GM21390 (cell line): Measurements from ENCODE around the gene CRBN.

ENCODE experiments used
- ATAC-seq: cut with Tn5 transposase; IDR thresholded peaks from one replicate; pipeline ENCODE4 v1.9.1; 2021; ENCODE audit not compliant: unreplicated experiment

CRBN gene

DNA sequence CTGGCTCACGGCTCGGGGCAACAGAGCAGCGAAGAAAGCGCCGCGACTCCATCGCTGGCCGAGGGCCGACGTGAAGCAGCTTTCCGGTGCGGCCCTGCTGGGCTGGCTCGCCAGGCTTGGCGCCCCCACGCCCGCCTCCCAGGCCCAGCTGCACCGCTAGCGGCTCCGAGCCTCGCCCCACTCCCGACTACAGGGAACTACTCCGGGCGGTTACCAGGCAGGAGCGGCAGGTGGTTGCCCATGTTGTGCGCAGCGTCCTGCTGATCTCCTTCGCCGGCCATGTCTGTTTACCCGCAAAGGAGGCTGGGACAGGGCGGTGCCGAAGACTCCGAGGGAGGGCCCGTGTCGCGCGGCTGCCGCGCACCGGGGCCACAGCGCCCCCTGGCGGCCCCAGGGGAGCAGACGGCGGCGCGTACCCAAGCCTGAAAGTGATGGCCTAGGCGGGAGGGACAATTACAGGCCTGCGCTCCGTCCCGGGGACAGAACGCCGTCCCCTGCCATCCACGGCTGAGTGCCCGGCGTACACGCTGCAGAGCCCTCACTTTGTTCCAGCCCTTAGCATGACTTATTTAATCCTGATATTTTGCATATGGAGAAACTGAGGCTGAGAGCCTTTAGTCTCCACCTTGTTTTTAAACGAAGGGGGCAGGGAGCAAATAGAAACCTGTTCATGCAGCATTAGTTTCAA is at the start of gene CRBN:
Gene CRBN, minus strand, starts transcription at position 285 of the 688 bp plus-strand sequence. Its CDS starts 4 bp downstream, at position 281.
- peak; percentile 99 for ATAC-seq

DNA sequence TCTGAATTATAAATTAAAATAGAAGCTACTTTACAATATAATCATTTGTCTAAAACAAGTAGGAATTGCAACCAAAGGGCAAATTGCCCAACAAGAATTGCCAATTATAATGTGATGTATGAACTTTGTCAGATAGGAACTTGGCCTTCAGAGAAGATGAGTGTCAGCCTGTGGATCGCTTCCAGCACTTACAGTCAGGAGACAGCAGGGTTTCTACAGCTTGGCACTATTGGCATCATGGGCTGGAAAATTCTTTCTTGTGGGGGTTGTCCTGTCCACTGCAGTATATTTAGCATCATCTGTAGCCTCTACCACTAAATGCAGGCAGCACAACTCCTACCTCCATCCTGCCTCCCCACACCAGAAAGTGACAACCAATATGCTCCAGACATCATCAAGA is 48.1 kb upstream of the CRBN start:
- no peak for ATAC-seq

DNA sequence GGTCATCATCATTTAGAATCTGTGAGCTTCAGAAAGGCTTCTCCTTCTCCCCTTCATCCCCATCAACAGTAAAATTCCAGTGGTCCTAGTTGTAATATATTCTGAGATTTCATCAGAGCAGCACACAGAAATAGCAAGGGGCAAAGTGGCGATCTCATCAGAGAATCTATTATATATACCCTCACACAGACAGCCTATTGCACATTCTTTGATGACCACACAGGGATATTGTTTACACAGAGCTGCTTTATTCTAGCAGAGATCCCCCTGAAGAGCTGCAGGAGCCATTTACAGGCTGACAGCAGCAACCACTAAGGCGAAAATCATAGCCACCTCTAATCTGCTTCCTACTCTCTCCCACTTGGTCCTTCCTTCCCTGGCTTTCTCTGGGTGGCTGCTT is 42.0 kb upstream of the CRBN start:
- no peak for ATAC-seq

DNA sequence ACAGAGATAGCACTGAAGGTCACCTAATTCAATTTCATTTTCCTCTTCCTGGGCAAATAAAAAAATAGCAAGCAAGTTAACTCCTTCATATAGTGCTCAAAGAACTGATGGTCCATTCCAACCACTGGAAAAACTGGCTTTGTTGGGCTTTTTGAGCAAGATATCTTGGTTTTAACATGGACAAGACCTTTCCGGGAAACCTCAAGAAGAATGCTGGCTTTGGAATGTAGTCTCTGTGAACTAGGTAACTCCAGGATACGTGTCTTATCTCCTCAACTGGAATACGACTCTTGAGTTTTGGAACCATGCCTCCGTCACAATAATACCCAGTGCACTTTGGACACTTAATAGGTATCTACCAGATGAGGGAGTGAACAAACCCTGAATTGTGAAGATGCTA is 36.9 kb upstream of the CRBN start:
- no peak for ATAC-seq

DNA sequence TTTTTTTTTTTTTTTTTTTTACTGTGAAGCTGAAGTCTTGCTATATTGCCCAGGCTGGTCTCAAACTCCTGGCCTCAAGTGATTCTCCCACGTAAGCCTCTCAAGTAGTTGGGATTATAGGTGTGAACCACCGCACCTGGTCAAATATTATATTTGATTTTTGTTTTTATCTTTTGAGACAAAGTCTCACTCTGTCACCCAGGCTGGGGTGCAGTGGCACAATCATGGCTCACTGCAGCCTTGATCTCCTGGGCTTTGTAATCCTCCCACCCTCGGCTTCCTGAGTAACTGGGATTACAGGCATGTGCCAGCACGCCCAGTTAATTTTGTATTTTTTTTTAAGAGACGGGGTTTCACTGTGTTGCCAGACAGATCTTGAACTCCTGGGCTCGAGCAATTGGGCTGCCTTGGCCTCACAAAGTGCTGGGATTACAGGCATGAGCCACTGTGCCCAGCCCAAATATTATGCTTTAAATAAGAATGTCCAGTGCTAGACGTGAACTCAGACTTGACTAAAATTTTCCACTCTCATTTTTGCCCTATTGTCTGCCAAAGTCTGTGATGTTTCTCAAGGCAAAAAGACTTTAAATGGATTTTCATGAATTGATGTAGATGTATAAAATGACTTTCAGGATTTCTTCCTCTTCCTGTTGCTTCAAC is 33.4 kb upstream of the CRBN start:
- ATAC-seq: no peak

DNA sequence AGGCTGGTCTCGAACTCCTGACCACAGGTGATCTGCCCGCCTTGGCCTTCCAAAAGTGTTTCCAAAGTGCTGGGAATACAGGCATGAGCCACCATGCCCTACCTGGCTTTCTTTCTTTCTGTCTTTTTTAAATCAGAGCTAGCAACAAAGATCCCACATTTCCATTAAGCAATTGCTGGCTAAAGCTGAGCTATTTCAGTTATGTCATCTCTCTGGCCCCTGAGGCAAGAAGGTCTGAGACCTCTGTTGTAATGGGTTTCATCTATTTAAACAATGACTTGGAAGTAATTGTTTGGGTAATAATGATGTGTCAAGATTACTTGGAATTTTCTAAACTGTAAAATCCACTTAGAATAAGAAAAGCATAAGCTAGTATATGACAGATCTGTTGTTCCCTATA is 30.2 kb upstream of the CRBN start:
- ATAC-seq: no peak

DNA sequence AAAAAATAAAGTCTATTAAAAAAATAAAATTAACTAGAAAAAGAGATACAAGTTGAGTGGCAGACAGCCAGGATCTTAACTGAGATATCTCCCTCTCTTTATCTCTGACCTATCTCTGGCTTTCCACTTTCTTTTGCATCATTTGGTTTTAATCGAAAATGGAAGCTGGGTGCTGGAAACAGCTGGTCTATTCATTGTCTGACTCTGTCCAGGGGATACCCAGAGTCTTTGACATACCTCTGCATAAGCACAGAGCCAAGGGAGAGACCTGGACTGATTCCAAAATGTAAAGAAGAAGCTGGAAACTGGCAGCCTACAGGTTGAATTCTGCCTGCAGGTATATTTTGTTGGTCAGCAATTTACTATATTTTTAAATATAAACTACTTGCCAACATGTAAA is 29.6 kb upstream of the CRBN start:
- no peak for ATAC-seq

DNA sequence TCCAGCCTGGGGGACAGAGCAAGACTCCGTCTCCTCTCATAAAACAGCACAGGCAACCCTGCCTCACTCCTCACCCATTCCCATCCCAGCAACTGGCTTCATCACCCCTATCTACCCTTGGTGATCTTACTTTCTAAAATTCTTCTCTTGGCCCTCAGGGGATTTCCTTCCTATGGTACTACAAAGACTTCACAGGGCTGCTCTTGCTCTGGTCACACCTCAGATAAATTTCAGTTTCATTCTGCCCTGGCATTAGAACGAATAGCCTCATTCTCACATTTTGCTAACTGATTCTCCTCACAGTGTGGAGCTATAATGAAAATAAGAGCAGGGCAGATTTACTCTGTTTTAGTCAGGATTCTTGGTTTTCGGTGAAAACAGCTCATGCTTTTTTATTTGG is 22.1 kb upstream of the CRBN start:
- peak; percentile 93 for ATAC-seq

DNA sequence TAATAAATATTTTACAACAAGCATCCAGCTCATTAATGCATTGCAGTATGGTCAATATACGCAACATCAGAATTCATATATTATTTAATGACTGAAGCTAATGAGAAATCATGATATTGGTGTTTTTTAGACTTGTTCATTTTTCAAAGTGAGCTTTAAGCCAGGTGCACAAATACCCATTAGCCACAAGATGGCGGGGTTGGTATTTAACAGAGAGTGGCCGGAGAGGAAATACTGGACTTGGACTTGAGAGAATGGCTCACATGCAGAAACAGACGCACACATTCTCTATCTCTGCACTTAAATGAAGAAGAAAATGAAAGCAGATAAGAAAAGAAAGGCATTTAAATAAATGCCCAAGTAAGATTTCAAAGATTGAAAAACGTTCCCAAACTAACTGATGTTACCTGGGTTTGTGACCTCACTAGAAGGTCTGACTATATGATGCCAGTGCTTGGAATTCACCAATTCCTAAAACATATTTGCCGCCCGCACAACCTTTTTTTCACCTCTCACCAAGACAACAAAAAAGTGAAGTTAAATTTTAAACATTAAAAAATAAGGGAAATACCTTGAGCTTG is 21.2 kb upstream of the CRBN start:
- ATAC-seq: peak; percentile 65

DNA sequence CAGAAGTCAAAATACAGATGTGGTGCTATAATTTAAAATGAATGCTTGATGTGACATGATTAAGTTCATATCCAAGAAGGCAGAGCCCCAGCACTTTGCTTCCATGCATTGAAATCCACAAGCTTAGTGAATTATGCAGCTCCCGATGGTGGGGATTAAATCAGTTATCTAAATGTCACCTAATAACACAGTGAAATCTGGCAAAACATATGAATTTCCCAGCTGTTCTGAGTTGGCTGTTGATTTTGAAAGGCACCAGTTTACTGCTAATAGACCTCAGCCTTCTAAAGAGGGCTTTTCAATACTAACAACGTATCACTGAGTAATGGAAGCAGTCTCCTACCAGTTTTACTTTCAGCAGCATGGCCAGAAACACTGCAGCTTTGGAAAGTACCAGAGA is 19.8 kb upstream of the CRBN start:
- ATAC-seq: no peak

DNA sequence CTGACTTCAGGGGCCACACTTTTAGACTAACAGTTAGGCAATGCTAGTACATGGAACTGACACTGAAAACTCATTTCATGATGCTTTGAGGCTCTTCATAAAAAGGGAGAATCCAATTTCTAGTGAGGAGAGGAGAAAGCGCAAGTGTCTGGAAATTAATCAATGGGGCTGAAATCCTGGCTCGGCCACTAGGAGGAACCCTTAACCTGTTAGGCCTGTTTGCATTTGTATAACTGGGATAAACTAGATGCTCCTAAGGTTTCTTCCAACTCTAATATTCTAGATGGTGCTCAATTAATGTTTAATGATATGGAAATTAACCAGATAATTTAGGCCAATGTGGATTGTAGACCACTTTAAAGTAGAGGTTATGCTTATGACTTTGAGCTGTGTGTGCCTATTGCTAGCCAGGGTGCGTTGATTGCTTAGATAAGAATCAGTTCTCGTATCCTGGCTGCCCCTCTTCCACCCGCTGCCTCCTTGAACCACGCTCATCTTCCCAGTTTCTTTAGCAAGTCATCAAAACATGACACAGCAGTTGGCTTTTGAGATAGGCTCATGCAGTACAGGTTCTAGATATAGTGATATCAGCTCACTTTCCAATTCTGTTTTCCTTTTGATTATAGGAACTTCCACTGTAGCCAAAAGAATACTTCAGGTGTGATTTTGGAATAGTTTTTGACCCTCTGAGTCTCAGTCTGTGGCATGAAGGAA is 16.8 kb upstream of the CRBN start:
- ATAC-seq: no peak

DNA sequence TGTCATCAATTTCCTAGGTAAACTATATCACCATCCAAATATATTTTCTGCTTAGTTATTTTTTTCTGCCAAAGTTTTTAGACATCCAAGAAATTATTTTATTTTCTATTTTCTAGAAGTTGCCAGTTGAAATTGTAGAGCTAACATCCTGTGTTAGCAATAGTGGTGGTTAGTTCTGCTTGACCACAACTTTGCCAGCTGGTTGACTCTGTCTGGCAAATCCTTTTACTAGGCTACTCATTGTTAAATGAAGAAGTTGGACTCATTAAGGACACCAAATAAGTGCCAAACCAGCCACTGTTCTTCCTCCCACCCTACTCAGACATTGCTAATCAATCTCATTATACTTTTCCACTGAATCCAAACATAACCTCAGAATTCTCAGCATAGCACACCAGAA is 15.4 kb upstream of the CRBN start:
- ATAC-seq: no peak

DNA sequence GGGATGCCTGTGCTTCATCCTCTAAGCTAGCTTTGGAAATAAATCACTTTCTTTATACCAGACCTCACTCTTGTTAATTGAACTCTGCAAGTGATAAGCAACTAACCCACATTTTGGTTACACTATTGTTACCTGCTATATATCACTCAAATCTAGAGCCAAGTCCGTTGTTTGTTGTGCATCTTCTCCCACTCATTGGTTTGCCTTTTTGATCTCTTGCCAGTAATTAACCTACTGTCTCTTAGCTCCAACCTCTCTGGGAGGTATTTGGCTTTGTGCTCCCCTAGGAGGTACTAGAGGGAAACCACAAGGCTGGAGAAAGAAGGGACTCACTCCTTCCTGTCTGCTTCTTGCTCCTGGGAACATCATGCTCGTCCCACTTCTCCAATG is 12.8 kb upstream of the CRBN start:
- ATAC-seq: no peak

DNA sequence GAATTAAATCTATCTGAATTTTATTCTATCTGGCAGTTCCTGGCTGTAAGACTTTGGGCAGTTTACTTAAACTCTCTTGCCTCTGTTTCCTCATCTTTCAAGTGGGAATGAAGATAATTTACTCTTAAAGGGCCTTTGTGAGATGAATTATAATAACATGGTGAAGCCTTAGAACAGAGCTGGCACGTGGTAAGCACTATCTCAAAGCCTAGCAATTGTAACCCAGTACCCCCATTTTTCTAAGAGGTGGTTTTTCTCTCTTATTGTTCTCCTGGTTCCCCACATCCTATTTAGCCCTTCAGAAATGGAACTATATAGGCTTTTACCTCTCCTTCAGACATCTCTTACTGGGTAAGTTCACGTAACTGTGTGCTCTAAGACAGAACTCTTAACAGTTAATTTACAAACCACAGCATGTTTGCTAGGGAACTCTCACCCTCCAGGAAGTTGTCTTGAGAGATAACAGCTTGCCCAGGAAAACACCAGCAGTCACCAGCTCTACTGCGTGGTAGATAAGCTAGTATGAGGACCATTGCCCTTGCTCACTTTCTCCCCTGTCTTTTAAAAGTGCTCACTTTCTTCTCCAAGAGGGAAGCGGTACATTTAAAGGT is 12.3 kb upstream of the CRBN start:
- no peak for ATAC-seq

DNA sequence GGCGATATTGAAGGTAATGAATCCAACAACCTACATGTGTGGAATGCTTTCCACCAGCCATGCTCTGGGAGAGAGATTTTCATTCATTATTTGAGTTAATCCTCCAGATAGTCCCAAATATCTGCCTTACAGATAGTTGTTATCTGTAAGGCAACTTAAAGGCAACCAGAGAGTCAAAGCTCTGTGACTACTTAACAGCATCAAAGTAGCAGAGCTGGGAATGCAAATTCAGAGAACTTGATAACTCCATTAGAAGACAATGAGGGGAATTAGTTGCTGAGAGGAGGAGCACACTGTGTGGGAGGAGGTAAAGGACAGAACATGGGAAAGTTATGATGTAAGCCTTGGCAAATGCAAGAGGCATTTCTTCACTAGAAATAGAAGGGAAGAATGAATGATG is 10.5 kb upstream of the CRBN start:
- no peak for ATAC-seq

DNA sequence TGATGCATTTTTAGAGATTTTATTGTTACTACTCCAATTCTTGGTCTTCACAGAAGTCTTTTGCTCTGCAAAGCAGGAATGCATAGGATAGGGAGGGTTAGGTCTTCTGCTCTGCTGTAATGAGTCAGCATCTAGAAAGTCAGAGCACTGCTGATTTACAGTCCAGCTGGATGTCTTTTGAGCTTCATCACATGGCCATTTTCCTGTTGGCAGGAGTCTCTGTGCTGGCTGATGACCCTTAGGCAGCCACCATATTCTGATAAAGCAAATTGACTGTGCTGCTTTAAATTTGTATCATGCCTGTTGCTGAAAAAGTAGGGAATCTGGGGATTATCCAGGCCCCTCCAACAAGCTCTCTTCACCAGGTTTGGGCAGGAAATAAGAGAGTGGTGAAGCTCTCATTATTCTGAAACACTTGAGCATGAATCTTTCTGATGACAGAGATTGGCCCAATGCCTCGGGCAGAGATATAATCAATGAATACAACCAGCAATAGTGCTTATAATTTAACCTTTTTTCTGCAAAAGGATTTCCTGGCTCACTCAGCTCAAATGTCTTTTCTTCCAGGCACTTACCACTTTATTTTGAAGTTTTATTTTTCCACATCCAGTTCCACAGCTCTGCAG is 9.7 kb upstream of the CRBN start:
- no peak for ATAC-seq

DNA sequence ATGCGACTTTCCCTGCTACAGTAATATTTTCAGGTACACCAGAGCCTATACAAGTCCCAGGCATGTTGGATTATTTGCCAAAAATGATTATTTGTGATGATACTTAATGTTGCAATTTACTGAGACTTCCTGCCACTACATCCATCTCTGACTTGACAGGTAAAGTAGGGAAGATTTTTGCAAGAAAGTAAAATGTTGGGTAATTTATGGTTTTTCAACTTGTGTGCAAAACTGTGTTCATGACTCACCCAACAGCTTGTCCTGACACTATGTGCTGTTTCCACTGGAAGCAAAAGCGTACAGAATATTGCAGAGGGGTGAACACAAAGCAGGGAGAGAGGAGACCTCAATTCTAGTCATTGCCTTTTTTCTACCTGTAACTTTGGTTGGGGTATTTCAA is 5.4 kb upstream of the CRBN start:
- ATAC-seq: no peak

DNA sequence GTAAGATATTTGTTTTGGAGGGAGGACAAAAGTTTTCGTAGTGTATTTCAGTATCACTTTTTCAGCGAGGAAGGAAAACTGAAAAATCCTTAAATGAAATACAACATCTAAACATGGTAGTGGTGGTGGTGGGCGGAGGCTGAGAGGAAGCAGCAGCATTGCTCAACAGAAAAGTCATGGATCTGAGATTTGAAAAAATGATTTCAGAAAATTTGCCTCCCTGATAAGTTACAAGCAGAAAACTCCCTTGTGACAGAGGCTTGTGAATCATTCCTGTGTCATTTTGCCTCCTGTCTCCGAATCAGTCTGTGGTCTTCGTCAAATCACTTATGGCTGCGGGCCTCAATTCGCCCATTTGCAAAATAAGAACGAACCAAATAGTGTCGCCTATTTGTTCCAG is 965 bp upstream of the CRBN start:
- ATAC-seq: no peak

DNA sequence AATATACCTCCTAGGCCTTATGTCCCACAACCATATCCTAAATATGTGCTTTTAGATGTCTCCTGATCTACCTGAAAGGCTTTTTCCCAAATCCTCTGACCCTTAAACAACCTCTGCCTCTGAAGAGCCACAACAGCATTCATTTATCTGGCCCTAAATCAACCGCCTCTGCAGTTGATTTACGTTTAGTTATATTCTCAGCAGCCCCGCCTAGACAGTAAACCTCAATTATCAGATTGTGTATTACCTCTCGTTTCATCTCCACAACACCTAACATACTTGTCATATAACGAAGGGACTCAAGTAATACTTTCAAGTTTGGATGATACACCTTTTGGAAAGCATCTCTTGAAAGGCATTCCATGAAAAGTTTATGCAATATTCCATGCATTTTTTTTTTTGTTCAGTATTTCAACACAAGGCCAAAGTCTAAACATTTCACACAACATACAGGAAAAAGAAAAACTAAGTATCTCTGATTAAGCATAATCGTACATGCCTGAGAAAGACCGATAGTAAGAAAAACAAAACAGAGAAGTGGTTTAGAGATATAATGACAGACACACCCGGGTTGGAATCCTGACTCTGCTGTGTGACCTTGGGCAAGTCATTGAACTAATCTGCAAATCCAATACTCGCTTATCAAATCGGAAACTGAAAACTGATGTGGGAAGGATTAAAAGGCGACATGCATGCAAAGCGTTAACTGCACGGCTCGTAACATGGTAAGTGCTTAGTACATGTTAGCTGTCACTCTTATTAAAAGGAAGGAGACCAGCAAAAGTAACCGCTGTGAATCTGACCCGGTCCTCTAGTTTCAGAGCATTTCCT is 778 bp downstream of the CRBN start:
- peak; percentile 1 for ATAC-seq

DNA sequence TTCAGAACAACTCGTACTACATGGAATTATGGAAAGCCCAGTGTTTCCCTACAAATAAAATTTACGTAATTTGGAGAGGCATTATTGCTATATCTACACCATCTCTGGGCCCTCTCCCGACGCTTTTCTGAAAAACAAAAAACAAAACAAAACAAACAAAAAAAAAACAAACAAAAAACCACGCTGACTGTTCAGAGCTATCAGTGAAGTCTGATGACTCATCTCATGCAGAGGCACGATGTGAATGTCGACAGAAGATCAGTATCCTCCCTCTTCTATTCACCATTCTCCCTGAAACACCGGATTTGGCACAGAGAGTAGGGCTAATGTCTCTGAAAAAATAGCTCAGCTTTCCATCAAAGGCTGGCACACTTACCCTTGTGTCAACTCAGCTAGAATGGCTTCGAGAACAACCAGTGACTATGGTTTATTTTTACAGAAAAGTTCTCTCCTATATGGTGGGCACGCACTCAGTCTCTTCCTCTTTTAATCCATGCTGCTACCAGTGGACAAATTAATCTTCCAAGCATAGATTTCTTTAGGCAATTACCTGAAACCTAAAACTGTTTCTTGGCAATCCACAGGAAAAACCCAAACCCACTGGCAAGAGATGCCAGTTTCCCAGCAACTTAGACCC is 1.5 kb downstream of the CRBN start:
- ATAC-seq: no peak
